Calu3 (cell line): ENCODE data around the gene C16orf87. TPM values are rescaled to one million over a fixed set of nuclear protein-coding genes. Genes with fewer than 3 reads are reported as not detected.
"Not testable (repeated sequence)": the region's sequence is repeated elsewhere in the genome, so short reads cannot be mapped to it uniquely, and the experiment has no call there.

ENCODE experiments used
- BruUV-seq: library from RNA; stranded (reverse); fragments of 400-500 nt; replicated peaks from 2 replicates; lab custom pipeline; 2021; lab: Mats Ljungman, UMichigan
- CTCF ChIA-PET: fragments of 300-600 bp; sonication (Branson Sonifier 250); formaldehyde crosslinking; loops from one replicate; lab custom pipeline; 2022; ENCODE audit warnings: antibody characterized with exemption; lab: Charles Lee
- DNase-seq: peaks from one replicate; pipeline ENCODE4 v3.0.0; 2022
- H3K27ac Mint-ChIP-seq: one replicate; pipeline ENCODE4 v1.8.0; 2022; ENCODE audit warnings: mixed read lengths; ENCODE audit not compliant: unreplicated experiment
- H3K27me3 Mint-ChIP-seq: one replicate; pipeline ENCODE4 v1.8.0; 2022; ENCODE audit warnings: mixed read lengths; ENCODE audit not compliant: unreplicated experiment
- H3K36me3 Mint-ChIP-seq: one replicate; pipeline ENCODE4 v1.8.0; 2022; ENCODE audit warnings: mild to moderate bottlenecking, moderate library complexity, mixed read lengths; ENCODE audit not compliant: insufficient read depth, unreplicated experiment
- H3K4me1 Mint-ChIP-seq: one replicate; pipeline ENCODE4 v1.8.0; 2022; ENCODE audit warnings: mild to moderate bottlenecking, low read depth, mixed read lengths; ENCODE audit not compliant: unreplicated experiment
- H3K4me3 Mint-ChIP-seq: one replicate; pipeline ENCODE4 v1.8.0; 2022; ENCODE audit warnings: mild to moderate bottlenecking, low read depth, moderate library complexity, mixed read lengths; ENCODE audit not compliant: unreplicated experiment
- H3K9me3 Mint-ChIP-seq: one replicate; pipeline ENCODE4 v1.8.0; 2022; ENCODE audit warnings: low read depth, mixed read lengths; ENCODE audit not compliant: unreplicated experiment
- CTCF ChIP-seq: fragments of 200-600 bp; IDR thresholded peaks from one replicate; pipeline ENCODE4 v1.8.0; 2022; ENCODE audit warnings: antibody characterized with exemption; ENCODE audit not compliant: unreplicated experiment
- intact Hi-C: fragments of 100-400 bp; cut with micrococcal nuclease; formaldehyde crosslinking; loops from one replicate; pipeline ENCODE4 v1.10.0; 2022; ENCODE audit not compliant: unreplicated experiment
- total RNA-seq: library from RNA; stranded (reverse); gene quantifications from 2 replicates; pipeline ENCODE4 v1.2.3, GENCODE V29; 2022

The C16orf87 gene
- total RNA-seq, 1 experiment from 2014 or later, result 11.6 TPM

GRCh38 chr16:46787909-46788308 lies 43.1 kb downstream of the C16orf87 start:
- Mint-ChIP-seq H3K27me3 (no peaks in the 10 kb centered on the region), H3K36me3 (peaks cover 13% of the 10 kb centered on the region), H3K4me3 (no peak overlapping the region), H3K27ac (no peak overlapping the region), H3K9me3 (peaks cover 5% of the 10 kb centered on the region), H3K4me1 (peaks cover 26% of the 10 kb centered on the region)
- no TSS peak for BruUV-seq
- CTCF ChIA-PET, result interaction anchor here (0.7 kb wide), 4 partner anchors 13 to 1732 kb away, joined by 3 to 4 read pairs (median 4); no protein-coding TSS in a partner anchor
- intact Hi-C loops, result no loop called here
- DNase-seq, result no peak
- TF ChIP-seq CTCF, result no peak

- peaks cover 23% of the 10 kb centered on the region for H3K4me1 Mint-ChIP-seq
- peaks cover 5% of the 10 kb centered on the region for H3K9me3 Mint-ChIP-seq
- no peak overlapping the region for H3K4me3 Mint-ChIP-seq
- no peaks in the 10 kb centered on the region for H3K27me3 Mint-ChIP-seq
- DNase-seq, result no peak
- no peak for TF ChIP-seq CTCF
- intact Hi-C loops, result no loop called here
- H3K27ac Mint-ChIP-seq, result no peak overlapping the region
- CTCF ChIA-PET, result interaction anchor here (0.6 to 0.9 kb wide), 3 partner anchors 15 to 140 kb away, joined by 4 to 8 read pairs (median 4); no protein-coding TSS in a partner anchor
- H3K36me3 Mint-ChIP-seq, result peaks cover 12% of the 10 kb centered on the region
- no TSS peak for BruUV-seq
Observed at GRCh38 chr16:46785076-46785845, 45.7 kb downstream of the C16orf87 start.

- H3K9me3 Mint-ChIP-seq, H3K36me3 Mint-ChIP-seq, H3K4me3 Mint-ChIP-seq, DNase-seq, BruUV-seq, H3K27ac Mint-ChIP-seq, H3K27me3 Mint-ChIP-seq, intact Hi-C loops: not testable (repeated sequence)
- H3K4me1 Mint-ChIP-seq, result peaks cover 16% of the 10 kb centered on the region
- CTCF ChIA-PET, result interaction anchor here (0.7 to 0.9 kb wide), 2 partner anchors 139 to 691 kb away, joined by 3 to 8 read pairs; no protein-coding TSS in a partner anchor
Observed at GRCh38 chr16:46784569-46784968, 46.4 kb downstream of the C16orf87 start.

- no peak for DNase-seq
- intact Hi-C loops, result no loop called here
- no peaks in the 10 kb centered on the region for H3K36me3 Mint-ChIP-seq
- H3K9me3 Mint-ChIP-seq, result peaks cover 5% of the 10 kb centered on the region
- no peaks in the 10 kb centered on the region for H3K27me3 Mint-ChIP-seq
- CTCF ChIA-PET, result no interaction called here
- H3K4me3 Mint-ChIP-seq, result no peak overlapping the region
- no peak overlapping the region for H3K27ac Mint-ChIP-seq
- TF ChIP-seq CTCF, result no peak
- peaks cover 8% of the 10 kb centered on the region for H3K4me1 Mint-ChIP-seq
- BruUV-seq, result no TSS peak
Observed at GRCh38 chr16:46783800-46784199, 47.2 kb downstream of the C16orf87 start.

- Mint-ChIP-seq H3K27ac (no peak overlapping the region), H3K9me3 (peaks cover 5% of the 10 kb centered on the region), H3K27me3 (no peaks in the 10 kb centered on the region), H3K4me3 (no peak overlapping the region), H3K36me3 (no peaks in the 10 kb centered on the region), H3K4me1 (no peaks in the 10 kb centered on the region)
- DNase-seq, result no peak
- TF ChIP-seq CTCF, result no peak
- intact Hi-C loops, result no loop called here
- no TSS peak for BruUV-seq
- CTCF ChIA-PET, result interaction anchor here (0.7 kb wide), 1 partner anchor 97 kb away, joined by 4 read pairs; no protein-coding TSS in a partner anchor
Observed at GRCh38 chr16:46782320-46782719, 48.7 kb downstream of the C16orf87 start.
